Astrocyte of the spinal cord (primary cell): ENCODE results near the gene KCNG1.

Experiments
- DNase-seq: peaks from one replicate; pipeline ENCODE4 v3.0.0; 2011; ENCODE audit warnings: low read depth, low spot score
- H3K4me3 ChIP-seq: 2 replicates; pipeline ENCODE4 v1.5.1; 2011; ENCODE audit warnings: low read depth, mild to moderate bottlenecking, low read length, moderate library complexity
- CTCF ChIP-seq: IDR thresholded peaks from 2 replicates; pipeline ENCODE4 v1.5.1; 2012; ENCODE audit warnings: low read depth, mild to moderate bottlenecking, low read length, inconsistent platforms
- in situ Hi-C: cut with HindIII; loops from 2 replicates; pipeline ENCODE4 v1.10.0; 2017; ENCODE audit warnings: low sequenced_read_pairs

KCNG1 gene

GRCh38 chr20:50969912-50970311 is 53.0 kb downstream of the KCNG1 start:
- no peak for TF ChIP-seq CTCF
- no peak overlapping the region for H3K4me3 ChIP-seq
- DNase-seq, result no peak
- in situ Hi-C loops, result no loop called here

GRCh38 chr20:50969435-50969834 is 53.5 kb downstream of the KCNG1 start:
- no peak overlapping the region for H3K4me3 ChIP-seq
- TF ChIP-seq CTCF, result no peak
- no peak for DNase-seq
- in situ Hi-C loops, result no loop called here

- in situ Hi-C loops, result no loop called here
- no peak for TF ChIP-seq CTCF
- no peak overlapping the region for H3K4me3 ChIP-seq
- DNase-seq, result no peak
Observed at GRCh38 chr20:50968289-50968688, 54.6 kb downstream of the KCNG1 start.

- no peak for TF ChIP-seq CTCF
- DNase-seq, result no peak
- no peak overlapping the region for H3K4me3 ChIP-seq
- in situ Hi-C loops, result no loop called here
Observed at GRCh38 chr20:50967586-50967985, 55.3 kb downstream of the KCNG1 start.

- in situ Hi-C loops, result no loop called here
- TF ChIP-seq CTCF, result no peak
- H3K4me3 ChIP-seq, result peak overlapping the region; percentile 90
- DNase-seq, result no peak
Observed at GRCh38 chr20:50959543-50960126, 63.3 kb downstream of the KCNG1 start.

- TF ChIP-seq CTCF, result no peak
- H3K4me3 ChIP-seq, result peak within 1 kb of the TSS; percentile 90
- peak; percentile 95 for DNase-seq
- in situ Hi-C loops, result no loop called here
Observed at GRCh38 chr20:50958615-50959542, 64.0 kb downstream of the KCNG1 start, which contains the start of gene MOCS3. Gene MOCS3, plus strand, starts transcription at chr20:50958818. Its CDS starts 25 bp downstream, at chr20:50958843.
